KOPT-K1 (cell line): Measurements from ENCODE around the gene CYP39A1.

ENCODE experiments used
- H3K27ac ChIP-seq: fragments of 200-600 bp; sonication (generic); 2 replicates; pipeline ENCODE4 v1.5.1; 2016; ENCODE audit warnings: antibody characterized with exemption, mild to moderate bottlenecking, low read depth, low read length; ENCODE audit not compliant: poor library complexity, severe bottlenecking
- H3K36me3 ChIP-seq: fragments of 200-600 bp; sonication (generic); 2 replicates; pipeline ENCODE4 v1.5.1; 2017; ENCODE audit warnings: antibody characterized with exemption, mild to moderate bottlenecking, low read length, moderate library complexity; ENCODE audit not compliant: insufficient read depth
- H3K9me3 ChIP-seq: fragments of 200-600 bp; sonication (generic); 2 replicates; pipeline ENCODE4 v1.5.1; 2017; ENCODE audit warnings: antibody characterized with exemption, low read length, mild to moderate bottlenecking; ENCODE audit not compliant: insufficient read depth, poor library complexity, severe bottlenecking

Gene CYP39A1, protein sequence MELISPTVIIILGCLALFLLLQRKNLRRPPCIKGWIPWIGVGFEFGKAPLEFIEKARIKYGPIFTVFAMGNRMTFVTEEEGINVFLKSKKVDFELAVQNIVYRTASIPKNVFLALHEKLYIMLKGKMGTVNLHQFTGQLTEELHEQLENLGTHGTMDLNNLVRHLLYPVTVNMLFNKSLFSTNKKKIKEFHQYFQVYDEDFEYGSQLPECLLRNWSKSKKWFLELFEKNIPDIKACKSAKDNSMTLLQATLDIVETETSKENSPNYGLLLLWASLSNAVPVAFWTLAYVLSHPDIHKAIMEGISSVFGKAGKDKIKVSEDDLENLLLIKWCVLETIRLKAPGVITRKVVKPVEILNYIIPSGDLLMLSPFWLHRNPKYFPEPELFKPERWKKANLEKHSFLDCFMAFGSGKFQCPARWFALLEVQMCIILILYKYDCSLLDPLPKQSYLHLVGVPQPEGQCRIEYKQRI

DNA sequence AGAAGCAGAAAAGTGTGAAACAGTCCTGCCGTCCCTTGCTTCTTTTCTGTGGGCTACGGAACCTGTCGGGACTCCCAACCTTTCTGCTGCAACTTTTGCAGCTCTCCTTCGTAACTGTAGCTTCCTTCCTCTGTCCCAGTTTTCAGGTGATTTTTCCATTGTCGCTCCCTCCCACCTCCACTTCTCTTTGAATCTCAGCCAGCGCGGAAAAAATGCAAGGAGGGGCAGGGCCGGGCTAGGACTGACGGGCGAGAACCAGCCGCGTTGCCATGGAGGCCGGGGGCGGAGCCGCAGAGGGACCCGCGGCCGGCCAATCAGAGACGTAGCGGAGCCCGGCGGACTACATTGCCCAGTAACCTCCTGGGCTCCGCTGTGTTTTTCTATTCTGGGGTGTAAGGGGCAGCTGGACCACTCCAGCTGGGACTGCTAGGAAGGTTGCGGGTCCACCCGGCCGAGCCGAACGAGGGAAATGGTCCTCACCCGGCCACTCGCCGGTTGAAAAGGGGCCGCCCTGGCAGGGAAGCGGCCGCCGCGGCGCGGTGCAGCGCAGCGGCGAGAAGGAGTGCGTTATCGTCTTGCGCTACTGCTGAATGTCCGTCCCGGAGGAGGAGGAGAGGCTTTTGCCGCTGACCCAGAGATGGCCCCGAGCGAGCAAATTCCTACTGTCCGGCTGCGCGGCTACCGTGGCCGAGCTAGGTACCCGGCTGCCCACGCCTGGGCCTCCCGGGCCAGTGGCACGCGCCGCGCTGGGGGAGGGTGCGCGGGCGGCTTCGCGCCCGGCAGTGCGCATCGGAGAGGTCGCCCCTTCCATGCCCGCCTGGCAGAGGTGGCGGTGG lies at the start of gene CYP39A1, which contains the start of gene SLC25A27:
Gene CYP39A1 (minus strand): TSS at position 216 of the 836 bp plus-strand sequence. CDS start 236 bp downstream, outside the sequence.
Gene SLC25A27 (plus strand): TSS at position 373 of the 836 bp plus-strand sequence. CDS start 218 bp downstream, at position 591.
- no peaks in the 10 kb centered on the region for H3K36me3 ChIP-seq
- no peak within 1 kb of the TSS for H3K27ac ChIP-seq
- peaks cover 4% of the 10 kb centered on the region for H3K9me3 ChIP-seq

DNA sequence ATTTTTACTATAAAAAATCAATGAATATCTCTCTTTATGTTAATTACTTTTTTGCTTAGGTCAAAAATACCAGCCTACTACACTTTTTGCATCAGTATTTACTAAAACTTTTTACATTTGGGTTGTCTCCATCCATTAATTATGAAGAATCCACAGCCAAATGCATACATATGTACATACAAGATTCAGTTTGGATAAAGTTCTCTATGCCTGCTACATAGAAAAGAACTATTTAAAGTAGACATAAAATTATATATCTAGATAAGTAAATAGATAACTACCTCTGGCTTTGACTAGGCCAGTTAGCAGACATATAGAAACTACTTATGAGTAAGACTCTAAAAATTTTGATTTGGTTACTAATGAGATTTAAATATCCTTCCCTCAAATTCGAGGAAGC lies 47.4 kb upstream of the CYP39A1 start:
- no peaks in the 10 kb centered on the region for H3K9me3 ChIP-seq
- no peaks in the 10 kb centered on the region for H3K36me3 ChIP-seq
- H3K27ac ChIP-seq = no peak overlapping the region

DNA sequence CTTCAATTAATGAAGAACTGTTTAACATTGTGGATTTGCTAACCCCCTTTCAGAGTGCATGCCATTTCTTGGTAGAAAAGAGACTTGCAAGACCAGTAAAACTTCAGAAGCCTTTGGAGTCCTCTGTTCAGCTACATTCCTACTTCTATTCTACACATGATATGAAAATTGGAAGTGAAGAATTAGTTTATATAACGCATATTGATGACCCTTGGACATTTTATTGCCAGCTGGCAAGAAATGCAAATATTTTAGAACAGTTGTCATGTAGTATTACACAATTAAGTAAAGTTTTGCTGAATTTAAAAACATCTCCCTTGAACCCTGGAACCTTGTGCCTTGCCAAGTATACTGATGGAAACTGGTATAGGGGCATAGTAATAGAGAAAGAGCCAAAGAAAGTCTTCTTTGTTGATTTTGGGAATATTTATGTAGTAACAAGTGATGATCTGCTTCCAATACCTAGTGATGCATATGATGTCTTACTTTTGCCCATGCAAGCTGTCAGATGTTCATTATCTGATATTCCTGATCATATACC lies 38.4 kb upstream of the CYP39A1 start:
- Histone ChIP-seq H3K9me3 (no peaks in the 10 kb centered on the region), H3K27ac (no peak overlapping the region), H3K36me3 (no peaks in the 10 kb centered on the region)

DNA sequence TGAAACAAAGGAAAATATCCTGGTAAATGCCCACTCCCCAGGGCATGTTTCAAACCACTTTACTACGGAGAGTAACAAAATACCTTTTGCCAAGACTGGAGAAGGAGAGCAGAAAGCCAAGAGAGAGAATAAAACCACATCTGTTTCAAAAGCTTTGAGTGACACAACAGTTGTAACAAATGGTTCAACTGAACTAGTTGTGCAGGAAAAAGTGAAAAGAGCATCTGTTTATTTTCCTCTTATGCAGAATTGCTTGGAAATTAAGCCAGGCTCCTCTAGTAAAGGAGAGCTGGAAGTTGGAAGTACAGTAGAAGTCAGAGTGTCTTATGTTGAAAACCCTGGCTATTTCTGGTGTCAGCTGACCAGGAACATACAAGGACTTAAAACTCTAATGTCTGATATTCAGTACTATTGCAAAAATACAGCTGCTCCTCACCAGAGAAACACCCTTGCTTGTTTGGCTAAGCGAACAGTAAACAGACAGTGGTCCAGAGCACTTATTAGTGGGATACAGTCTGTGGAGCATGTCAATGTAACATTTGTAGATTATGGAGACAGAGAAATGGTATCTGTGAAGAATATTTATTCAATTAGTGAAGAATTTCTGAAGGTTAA lies 37.6 kb upstream of the CYP39A1 start:
- Histone ChIP-seq H3K9me3 (no peaks in the 10 kb centered on the region), H3K27ac (no peak overlapping the region), H3K36me3 (no peaks in the 10 kb centered on the region)

DNA sequence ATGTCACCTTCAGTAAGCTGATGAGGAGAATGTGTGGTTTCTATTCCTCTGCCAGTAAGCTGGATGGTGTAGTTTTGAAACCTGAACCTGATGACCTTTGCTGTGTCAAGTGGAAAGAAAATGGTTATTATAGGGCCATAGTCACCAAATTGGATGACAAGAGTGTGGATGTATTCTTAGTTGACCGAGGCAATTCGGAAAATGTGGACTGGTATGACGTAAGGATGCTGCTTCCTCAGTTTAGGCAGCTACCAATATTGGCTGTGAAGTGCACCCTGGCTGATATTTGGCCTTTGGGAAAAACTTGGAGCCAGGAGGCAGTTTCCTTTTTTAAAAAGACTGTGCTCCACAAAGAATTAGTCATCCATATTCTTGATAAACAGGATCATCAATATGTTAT lies 37.0 kb upstream of the CYP39A1 start:
- Histone ChIP-seq H3K36me3 (no peaks in the 10 kb centered on the region), H3K9me3 (no peaks in the 10 kb centered on the region), H3K27ac (no peak overlapping the region)

DNA sequence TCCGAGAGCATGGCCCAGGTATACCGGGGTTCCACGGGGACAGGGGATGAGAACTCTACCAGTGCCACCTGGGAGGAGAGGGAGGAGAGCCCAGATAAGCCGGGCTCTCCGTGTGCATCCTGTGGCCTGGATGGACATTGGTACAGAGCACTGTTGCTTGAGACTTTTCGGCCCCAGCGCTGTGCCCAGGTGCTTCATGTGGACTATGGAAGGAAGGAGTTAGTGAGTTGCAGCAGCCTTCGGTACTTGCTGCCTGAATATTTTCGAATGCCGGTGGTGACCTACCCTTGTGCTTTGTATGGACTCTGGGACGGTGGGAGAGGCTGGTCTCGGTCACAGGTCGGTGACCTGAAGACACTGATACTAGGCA lies 36.3 kb upstream of the CYP39A1 start:
- Histone ChIP-seq H3K9me3 (no peaks in the 10 kb centered on the region), H3K27ac (no peak overlapping the region), H3K36me3 (no peaks in the 10 kb centered on the region)

DNA sequence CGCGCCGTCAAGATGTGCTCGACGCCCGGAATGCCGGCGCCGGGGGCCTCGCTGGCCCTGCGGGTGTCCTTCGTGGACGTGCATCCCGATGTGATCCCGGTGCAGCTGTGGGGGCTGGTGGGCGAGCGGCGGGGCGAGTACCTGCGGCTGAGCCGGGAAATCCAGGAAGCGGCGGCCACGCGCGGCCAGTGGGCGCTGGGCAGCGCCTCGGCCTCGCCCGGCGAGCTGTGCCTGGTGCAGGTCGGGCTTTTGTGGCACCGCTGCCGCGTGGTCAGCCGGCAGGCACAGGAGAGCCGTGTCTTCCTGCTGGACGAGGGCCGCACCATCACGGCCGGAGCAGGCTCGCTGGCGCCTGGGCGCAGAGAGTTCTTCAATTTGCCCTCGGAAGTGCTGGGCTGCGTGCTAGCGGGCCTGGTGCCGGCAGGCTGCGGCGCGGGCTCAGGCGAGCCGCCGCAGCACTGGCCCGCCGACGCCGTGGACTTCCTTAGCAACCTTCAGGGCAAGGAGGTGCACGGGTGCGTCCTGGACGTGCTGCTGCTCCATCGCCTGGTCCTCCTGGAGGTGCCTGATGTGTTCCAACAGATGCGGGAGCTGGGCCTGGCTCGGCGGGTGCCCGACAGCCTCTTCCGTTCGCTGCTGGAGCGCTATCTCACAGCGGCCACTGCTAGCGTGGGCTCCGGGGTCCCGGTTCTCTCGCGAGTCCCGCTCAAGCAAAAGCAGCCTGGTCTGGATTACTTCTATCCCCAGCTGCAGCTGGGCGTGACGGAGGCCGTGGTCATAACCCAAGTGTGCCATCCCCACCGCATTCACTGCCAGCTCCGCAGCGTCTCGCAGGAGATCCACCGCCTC lies 35.7 kb upstream of the CYP39A1 start:
- Histone ChIP-seq H3K27ac (no peak overlapping the region), H3K36me3 (no peaks in the 10 kb centered on the region)

DNA sequence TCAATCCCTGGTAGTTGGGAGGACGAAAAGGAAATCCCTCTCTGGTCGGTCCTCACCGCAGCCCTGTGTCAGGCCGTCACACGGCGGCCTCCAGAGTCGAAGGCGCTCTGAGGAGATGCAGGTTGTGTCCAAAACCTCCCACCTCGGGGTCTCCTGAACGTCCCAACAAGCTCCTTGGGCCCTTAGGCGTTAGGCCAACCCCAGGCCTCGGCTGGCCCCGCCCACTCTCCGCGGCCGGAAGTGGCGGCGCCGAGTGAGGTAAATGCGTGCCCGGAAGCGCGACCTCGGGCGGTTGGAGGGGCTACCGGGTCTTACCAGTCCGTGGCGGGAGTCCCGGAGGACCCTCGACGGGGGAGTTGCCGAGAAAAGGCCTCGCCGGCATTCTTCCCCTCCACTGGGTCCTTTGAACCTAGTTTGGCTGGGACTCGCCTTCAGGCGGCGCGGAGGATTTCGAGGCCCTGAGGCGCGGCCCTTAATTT lies 35.0 kb upstream of the CYP39A1 start, which contains the start of gene TDRD6:
Gene TDRD6 (plus strand): TSS at position 267 of the 479 bp plus-strand sequence. CDS start 244 bp downstream, outside the sequence.
- no peaks in the 10 kb centered on the region for H3K9me3 ChIP-seq
- no peaks in the 10 kb centered on the region for H3K36me3 ChIP-seq
- no peak within 1 kb of the TSS for H3K27ac ChIP-seq

More for the DNA sequence above, 35.7 kb upstream of the CYP39A1 start:
- no peaks in the 10 kb centered on the region for H3K9me3 ChIP-seq

DNA sequence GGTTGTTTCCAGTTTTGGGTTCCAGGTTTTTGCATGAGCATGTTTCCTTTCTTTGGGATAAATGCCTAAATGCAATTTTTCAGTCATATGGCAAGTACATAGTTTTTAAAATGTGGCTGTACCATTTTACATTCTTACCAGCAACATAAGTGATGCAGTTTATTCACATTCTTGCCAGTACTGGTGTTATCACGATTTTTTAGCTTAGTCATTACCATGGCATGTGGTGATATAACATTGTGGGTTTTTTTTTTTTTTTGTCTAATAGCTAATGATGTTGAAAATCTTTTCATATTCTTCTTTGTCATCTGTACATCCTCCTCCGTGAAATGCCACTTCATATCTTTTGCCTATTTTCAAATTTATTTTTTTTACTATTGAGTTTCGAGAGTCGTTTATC lies 32.2 kb upstream of the CYP39A1 start:
- Histone ChIP-seq H3K27ac (no peak overlapping the region), H3K9me3 (no peaks in the 10 kb centered on the region), H3K36me3 (no peaks in the 10 kb centered on the region)

DNA sequence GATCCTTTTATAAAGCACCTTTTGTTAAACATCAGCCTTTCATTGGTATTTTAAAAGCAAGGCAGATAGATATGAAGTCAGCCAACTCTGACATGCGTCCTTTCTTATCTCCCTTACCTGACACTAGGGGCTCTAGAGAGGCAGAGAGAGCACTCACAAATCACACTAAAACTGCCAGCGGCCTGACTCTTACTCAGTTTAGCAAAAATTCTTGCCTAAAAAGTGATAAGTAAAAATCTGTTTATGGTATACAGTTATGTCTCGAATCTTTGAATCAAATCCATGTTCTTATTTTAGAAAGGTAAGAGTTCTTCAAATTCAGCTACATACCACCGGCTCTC lies 24.7 kb upstream of the CYP39A1 start:
- no peaks in the 10 kb centered on the region for H3K9me3 ChIP-seq
- H3K27ac ChIP-seq = no peak overlapping the region
- no peaks in the 10 kb centered on the region for H3K36me3 ChIP-seq

DNA sequence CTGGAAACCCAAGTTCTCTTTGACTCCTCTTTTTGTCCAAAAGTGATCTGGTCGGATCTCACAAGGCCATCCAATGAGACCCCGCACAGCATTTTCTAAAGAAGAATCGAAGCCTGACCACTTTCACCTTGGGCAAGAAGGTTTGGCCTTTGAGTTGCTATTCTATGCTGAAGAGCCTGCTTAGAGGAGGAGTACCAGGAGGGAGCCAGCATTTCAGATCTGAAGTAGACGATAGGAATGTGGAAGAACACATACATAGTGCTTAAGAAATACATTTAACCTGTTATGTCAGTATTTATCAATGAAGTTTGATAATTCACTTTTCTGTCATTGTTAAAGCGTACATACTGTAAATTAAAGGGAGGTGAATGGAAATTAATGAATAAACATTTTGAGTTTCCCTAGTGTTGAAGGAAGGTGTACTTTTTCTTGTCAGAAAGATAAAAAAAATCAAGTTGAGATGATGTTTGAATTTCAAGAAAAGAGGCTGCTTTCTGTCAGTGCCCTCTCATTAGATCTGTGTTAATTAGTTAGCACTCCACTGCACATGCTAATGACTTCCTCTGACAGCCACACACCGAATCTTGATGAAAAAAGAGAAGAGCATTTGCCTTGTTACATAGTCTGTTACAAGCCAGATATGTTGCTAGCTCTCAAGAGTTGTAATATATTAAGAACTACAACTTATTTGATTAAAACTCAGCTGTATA lies 24.1 kb upstream of the CYP39A1 start:
- Histone ChIP-seq H3K9me3 (no peaks in the 10 kb centered on the region), H3K36me3 (no peaks in the 10 kb centered on the region), H3K27ac (no peak overlapping the region)

DNA sequence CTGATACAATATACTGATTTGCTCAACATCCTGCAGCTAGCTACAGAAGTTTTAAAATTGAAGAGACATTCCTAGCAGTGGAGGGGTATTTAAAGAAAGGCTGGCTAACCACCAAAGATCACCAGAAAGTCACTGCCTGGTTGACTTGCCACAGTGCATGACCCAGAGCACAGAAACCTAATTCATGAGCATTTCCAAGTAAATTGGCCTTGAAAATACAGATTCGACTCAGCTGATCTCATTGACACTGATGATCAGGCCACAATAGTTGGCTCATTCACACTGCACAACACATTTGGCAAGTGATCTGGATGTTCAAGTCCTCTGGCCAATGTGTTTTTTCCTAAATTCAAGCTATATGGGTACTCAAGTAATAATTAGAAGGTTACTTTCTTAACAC lies 21.8 kb upstream of the CYP39A1 start:
- H3K9me3 ChIP-seq = no peaks in the 10 kb centered on the region
- no peaks in the 10 kb centered on the region for H3K36me3 ChIP-seq
- no peak overlapping the region for H3K27ac ChIP-seq

DNA sequence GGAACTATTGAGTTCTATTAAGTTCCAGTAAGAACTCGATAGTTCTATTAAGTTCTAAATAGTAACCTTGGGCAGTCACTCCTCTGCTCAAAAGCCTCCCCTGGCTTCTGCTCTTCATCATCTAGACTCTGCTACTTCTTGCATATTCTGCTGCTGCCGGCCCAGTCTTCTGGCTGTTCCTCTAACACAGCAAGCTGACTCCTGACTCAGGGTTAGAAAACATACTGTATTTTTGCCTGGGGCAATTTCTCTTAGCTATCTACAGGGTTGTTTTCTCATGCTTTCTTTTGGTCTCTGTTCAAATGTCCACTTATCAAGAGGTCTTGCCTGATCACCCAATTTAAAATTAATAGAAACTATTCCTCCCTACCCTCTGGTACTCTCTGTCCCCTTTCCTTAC lies 14.8 kb upstream of the CYP39A1 start:
- no peaks in the 10 kb centered on the region for H3K9me3 ChIP-seq
- H3K36me3 ChIP-seq = no peaks in the 10 kb centered on the region
- H3K27ac ChIP-seq = no peak overlapping the region
